DND-41 (cell line): ENCODE data around the gene DGKZ.

Experiments
- CTCF ChIP-seq: IDR thresholded peaks from 2 replicates; pipeline ENCODE4 v1.5.1; 2012; ENCODE audit warnings: borderline replicate concordance, low read length, moderate library complexity, mild to moderate bottlenecking; ENCODE audit not compliant: poor library complexity, severe bottlenecking; ENCODE audit errors: extremely low read depth
- EZH2 ChIP-seq: IDR thresholded peaks from 3 replicates; pipeline ENCODE4 v1.6.1; 2012; ENCODE audit warnings: borderline replicate concordance, low read depth, mild to moderate bottlenecking, moderate library complexity, low read length, inconsistent platforms; ENCODE audit not compliant: severe bottlenecking

GRCh38 chr11:46407635-46408034 is 60.4 kb downstream of the DGKZ start:
- TF ChIP-seq CTCF (no peak), EZH2 (no peak)
